SK-N-SH treated with all-trans-retinoic acid at 6 μM for 48 hours (cell line): ENCODE results near the gene SLC49A4.

ENCODE experiments used
- CSDC2 ChIP-seq: fragments of 250-450 bp; sonication (Bioruptor Pico); IDR thresholded peaks from 2 replicates; pipeline ENCODE4 v1.5.0; 2020; ENCODE audit warnings: mild to moderate bottlenecking, moderate library complexity
- ISL1 ChIP-seq: fragments of 250-450 bp; sonication (Bioruptor Pico); IDR thresholded peaks from 2 replicates; pipeline ENCODE4 v2.1.2; 2022; ENCODE audit warnings: mild to moderate bottlenecking, moderate library complexity
- OSR1 ChIP-seq: fragments of 250-450 bp; sonication (Bioruptor Pico); IDR thresholded peaks from 2 replicates; pipeline ENCODE4 v1.8.0; 2022; ENCODE audit warnings: moderate library complexity, mild to moderate bottlenecking, inconsistent platforms
- PATZ1 ChIP-seq: fragments of 250-450 bp; sonication (Bioruptor Pico); IDR thresholded peaks from 2 replicates; pipeline ENCODE4 v1.8.0; 2020; ENCODE audit warnings: mild to moderate bottlenecking, moderate library complexity, borderline replicate concordance
- ZC3H10 ChIP-seq: fragments of 250-450 bp; sonication (Bioruptor Pico); IDR thresholded peaks from 2 replicates; pipeline ENCODE4 v1.5.1; 2021; ENCODE audit warnings: mild to moderate bottlenecking, moderate library complexity

GRCh38 chr3:122930063-122930997 is 135.5 kb downstream of the SLC49A4 start:
- TF ChIP-seq ZC3H10 (CRISPR knock-in tag) (no peak), PATZ1 (CRISPR knock-in tag) (no peak), OSR1 (CRISPR knock-in tag) (no peak), CSDC2 (no peak), ISL1 (CRISPR knock-in tag) (no peak)
